Pons (tissue), 1 donor: ENCODE data around the gene LMX1B.
"Not testable (repeated sequence)": the region's sequence is repeated elsewhere in the genome, so short reads cannot be mapped to it uniquely, and the experiment has no call there.

Experiments
- DNase-seq: peaks from one replicate; pipeline ENCODE4 v3.0.0-alpha.2; 2016; ENCODE audit warnings: low spot score

LMX1B gene

DNA sequence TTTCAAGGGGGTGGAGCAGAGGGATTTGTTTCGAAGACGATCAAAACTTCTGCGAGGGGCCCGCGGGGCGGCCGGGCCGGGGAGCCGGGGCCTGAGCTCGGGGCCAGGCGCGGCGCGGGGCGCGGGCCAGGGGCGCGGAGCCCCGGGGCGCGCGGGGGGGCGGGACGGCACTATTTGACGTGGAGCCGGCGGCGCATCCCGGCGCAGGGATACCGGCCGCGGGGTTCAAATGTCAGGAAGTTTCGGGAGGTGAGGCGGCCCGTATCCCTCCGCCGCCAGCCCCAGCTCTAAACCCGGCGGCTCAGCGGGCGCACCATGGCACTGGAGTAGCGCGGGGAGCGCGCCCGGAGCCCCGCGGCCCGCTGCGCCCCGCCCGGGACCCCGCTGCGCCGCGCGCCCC, at the start of gene LMX1B:
LMX1B (plus strand) TSS at position 278 of the 400 bp plus-strand sequence. CDS start 522 bp downstream, outside the sequence.
- no peak for DNase-seq

- DNase-seq = no peak
These were observed 49.6 kb upstream of the LMX1B start for GRCh38 chr9:126564128-126564527.

DNA sequence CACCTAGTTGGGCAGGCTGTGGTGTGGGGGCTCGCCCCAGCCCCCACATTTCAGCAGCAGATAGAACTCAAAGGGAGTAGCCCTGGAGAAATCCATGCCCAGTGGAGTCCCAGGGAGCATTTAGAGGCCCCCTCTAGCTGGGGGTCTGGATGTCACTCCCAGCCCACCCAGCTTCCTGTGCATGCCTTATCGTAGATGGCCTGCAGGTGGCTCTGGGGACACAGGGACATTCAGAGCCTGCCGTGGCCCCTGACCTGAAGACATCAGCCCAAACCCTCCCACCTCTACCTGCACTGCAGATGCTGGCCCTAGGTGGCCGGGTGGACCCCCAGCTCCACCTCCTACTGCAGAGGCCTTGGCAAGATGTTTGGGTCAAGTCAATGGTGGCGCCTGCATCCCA, 49.0 kb upstream of the LMX1B start:
- DNase-seq = no peak

GRCh38 chr9:126565336-126566128, 48.2 kb upstream of the LMX1B start:
- no peak for DNase-seq

DNA sequence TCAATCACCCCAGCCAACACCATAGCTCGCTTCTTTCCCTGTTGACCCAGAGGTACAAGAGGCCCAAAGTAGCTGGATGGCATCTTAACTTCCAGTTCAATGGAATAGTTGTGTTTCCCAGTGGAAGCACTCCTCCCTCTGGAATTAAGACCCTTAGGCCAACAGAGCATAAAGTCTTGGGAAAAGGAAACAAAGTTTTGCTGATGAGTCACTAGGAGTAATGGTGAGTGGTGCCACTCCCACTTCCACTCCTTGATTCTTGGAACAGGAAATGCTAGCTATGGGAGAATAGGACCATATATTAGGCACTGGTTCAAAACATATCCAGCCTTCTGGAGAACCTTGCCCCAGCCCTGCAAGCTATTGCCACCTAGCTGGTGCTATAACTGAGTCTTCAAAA, 44.7 kb upstream of the LMX1B start:
- no peak for DNase-seq

DNA sequence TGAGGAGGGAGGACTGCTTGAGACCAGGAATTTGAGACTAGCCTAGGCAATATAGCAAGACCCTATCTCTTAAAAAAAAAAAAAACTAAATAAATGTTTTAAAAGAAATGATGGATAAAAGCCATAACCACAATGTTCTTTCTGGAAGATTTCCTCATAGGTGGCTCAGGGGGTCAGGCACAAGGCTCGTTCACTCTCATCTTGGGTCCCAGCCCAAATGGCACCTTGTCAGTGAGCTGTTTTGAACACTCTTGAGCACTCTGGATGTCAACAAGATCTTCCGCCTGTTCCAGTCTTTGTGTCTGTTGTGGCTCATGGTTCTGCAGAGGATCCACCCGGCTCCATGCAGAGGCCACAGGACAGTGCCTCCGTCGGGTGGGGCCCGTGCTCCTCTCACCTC, 35.7 kb upstream of the LMX1B start:
- no peak for DNase-seq

- DNase-seq = not testable (repeated sequence)
These were observed 33.4 kb upstream of the LMX1B start for GRCh38 chr9:126580319-126580718.

DNA sequence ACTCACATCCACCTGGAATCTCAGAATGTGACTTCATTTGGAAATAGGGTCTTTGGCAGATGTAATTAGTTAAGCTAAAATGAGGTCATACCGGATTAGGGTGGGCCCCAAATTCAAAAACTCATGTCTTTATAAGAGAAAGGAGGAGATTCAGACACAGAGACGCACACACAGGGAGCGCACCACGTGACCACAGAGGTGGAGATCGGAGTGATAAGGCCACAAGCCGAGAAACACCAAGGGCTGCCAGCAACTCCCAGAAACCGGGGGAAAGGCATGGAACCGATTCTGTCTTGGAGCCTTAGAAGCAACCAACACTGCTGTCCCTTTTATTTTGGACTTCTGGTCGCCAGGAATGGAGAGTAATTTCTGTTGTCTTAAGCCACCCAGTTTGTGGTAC, 31.8 kb upstream of the LMX1B start:
- DNase-seq = no peak

GRCh38 chr9:126582427-126582826, 31.3 kb upstream of the LMX1B start:
- DNase-seq = no peak

GRCh38 chr9:126583144-126583760, 30.5 kb upstream of the LMX1B start:
- DNase-seq = no peak

DNA sequence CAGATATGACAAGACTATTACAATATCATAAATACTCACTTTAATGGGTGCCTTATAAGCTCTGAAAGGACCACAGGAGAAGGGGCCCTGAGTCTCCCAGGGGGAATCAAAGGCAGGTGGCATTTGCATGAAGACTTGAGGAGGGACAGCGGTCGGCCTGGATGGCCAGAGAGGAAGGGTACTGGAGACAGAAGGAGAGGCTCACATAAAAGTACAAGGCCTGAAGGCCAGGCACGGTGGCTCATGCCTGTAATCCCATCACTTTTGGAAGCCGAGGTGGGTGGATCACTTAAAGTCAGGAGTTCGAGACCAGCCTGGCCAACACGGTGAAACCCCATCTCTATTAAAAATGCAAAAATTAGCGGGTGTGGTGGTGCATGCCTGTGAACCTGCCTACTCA, 29.1 kb upstream of the LMX1B start:
- no peak for DNase-seq

GRCh38 chr9:126586236-126586635, 27.5 kb upstream of the LMX1B start:
- DNase-seq = no peak

DNA sequence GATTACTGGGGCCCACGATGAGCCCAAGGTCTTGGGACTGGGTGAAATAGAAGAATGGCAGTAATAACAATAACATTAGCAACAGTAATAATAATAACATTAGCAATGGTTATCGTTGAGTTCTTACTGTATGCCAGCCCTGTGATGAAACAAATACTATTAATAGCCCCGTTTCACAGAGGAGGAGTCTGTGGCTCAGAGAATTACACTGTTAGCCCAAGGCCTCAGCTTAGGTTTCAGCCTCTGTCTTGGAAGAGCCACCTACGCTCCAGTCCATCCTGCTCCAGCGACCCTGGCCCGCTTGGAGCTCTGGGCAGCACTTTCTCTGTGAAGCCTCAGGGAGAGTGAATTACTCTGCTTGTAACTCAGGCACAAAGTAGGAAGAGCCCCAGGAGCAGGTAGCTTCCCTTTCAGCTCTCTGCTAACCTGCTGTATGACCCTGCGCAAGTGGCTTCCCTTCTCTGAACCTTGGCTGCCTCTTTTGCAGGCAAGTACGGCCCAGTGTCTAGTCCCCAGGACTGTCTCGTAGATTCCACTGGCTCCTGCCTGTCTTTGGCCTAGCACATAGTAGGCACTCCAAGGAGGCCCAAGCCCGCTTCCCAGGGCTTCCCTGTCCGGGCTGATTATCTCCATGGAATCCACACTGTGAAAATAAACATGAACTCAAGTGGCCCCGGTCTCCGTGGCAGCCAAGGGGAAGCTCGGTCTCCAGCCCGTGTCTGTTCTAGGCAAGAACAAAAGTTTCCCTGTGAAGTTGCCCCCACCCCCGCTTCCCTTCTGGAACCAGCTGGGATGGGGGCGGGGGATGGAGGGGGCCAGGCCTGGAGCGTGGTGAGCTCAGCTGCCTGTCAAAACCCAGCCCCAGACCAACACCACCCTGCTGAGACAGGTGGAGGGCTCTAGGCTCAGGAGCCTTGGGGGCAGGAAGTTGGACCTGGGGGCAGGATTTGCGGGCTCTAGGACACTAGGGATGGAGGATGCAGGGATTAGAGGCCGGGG, 26.2 kb upstream of the LMX1B start:
- DNase-seq = peak; percentile 86

DNA sequence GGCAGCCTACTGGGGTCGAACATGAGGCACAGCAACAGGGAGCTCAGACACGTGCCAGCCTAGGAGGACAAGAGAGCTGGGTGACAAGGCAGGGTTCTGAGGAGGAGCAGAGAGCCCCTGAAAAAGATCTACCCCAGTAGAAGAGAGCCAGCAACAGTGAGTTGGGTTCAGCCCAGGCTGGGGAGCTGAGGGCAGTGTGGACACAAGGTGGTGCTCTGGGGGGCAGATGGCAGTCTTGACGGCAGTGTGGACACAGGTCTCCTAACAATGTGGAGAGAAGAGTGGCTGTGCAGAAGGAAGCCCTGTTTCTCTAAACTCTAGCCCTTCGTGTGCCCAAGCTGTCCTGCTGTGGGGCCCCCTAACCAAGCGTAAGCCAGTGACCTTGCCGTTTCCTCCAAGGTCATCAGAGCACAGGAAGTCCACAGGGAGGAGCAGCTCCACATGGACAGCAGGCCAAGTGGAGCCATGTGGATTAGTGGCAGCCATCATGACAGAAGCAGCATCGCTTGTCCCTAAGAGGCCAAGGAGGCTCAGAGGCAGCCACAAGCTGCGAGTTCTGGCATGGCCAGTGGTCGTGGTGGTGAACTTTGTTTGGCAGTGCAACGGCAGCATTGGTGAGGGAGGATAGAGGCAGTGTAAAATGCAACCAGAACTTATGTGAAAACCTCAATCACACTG, 25.1 kb upstream of the LMX1B start:
- no peak for DNase-seq

- DNase-seq = no peak
These were observed 24.4 kb upstream of the LMX1B start for GRCh38 chr9:126589349-126589748.

DNA sequence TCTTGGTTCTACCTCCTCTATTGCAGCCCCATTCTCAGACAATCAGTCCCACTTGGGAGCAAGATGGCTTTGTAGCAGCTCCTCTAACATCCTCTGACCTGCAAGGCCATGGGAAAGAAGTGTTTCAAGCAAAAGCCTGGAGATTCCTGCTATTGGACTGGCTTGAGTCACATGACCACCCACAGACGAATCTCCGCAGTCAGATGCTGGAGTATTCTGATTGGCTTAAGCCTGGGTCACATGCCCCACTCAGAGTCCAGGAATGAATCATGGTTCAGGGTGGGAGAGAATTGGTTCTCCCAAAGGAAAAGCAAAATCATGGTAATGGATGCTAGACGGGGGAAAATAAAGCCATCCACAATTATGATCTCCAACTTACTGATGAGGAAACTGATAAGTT, 22.6 kb upstream of the LMX1B start:
- DNase-seq = no peak

- DNase-seq = no peak
These were observed 21.8 kb upstream of the LMX1B start for GRCh38 chr9:126591922-126592321.

DNA sequence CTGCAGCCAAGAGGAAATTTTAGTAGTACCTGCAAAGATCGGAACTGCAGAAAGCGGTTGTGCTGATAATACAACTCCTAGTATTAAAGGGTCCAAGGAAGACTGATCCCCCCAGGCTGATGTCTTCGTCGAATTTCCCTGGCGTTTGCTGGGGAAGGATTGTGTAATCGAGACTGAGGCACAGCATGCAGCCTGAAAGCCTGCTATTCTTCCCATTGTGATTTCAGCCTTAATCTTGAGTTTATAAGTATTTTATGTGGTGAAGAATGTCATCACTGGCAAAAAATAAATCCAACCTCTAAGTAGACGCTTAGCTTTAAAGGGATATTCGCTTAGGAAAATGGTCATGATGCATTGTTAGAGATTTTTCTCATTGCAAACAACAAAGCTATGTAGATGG, 21.3 kb upstream of the LMX1B start:
- no peak for DNase-seq

DNA sequence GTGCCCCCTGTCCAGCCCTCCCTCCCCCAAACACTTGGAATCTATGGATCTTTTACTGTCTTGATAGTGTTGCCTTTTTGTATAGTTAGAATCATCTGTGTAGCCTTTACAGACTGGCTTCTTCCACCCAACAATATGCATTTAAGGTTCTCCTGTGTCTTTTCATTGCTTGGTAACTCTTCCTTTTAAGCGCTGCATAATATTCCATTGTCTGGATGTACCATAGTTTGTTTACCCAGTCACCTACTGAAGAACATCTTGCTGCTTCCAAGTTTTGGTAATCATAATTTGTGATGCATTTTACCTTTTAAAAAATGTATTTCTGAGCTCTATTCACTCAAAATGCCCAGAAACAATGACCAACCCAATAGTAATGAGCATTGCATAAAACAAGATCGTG, 17.7 kb upstream of the LMX1B start:
- DNase-seq = no peak

- no peak for DNase-seq
These were observed 14.6 kb upstream of the LMX1B start for GRCh38 chr9:126599047-126599650.
